ENCODE measurements around the gene MSI2.
"Not testable (repeated sequence)": the region's sequence is repeated elsewhere in the genome, so short reads cannot be mapped to it uniquely, and the experiment has no call there.

The MSI2 gene

GRCh38 chr17:57607553-57608120 is 351.3 kb downstream of the MSI2 start:
- no peak for DNase-seq (ENCODE audit: low spot score in 2 of 2)

GRCh38 chr17:57608369-57609124 is 352.2 kb downstream of the MSI2 start:
- H3K4me1 ChIP-seq = peaks cover 5% of the 10 kb centered on the region; the same call in 1 of the 2 replicates
- H3K36me3 ChIP-seq (replicated peaks) = no peaks in the 10 kb centered on the region

More at GRCh38 chr17:57607553-57608120, 351.3 kb downstream of the MSI2 start:
- H3K4me3 ChIP-seq = no peak overlapping the region
- H3K9me3 ChIP-seq = no peaks in the 10 kb centered on the region
- no peaks in the 10 kb centered on the region for H3K27me3 ChIP-seq (ENCODE audit: low read depth)
- H3K36me3 ChIP-seq (replicated peaks) = no peaks in the 10 kb centered on the region
- in situ Hi-C loops (cut with MboI; ENCODE audit: low sequenced_read_pairs) = no loop called here
- peaks cover under 1% of the 10 kb centered on the region; the same call in 1 of the 2 replicates for H3K4me1 ChIP-seq

GRCh38 chr17:57609125-57609877 is 353.0 kb downstream of the MSI2 start:
- no peak for DNase-seq (ENCODE audit: low spot score in 2 of 2)
- H3K36me3 ChIP-seq (replicated peaks) = no peaks in the 10 kb centered on the region
- peaks cover 6% of the 10 kb centered on the region for H3K4me1 ChIP-seq
- in situ Hi-C loops (cut with MboI; ENCODE audit: low sequenced_read_pairs) = no loop called here
- no peak overlapping the region for H3K4me3 ChIP-seq
- H3K27me3 ChIP-seq (ENCODE audit: low read depth) = no peaks in the 10 kb centered on the region
- no peaks in the 10 kb centered on the region for H3K9me3 ChIP-seq

More at GRCh38 chr17:57608369-57609124, 352.2 kb downstream of the MSI2 start:
- no peaks in the 10 kb centered on the region for H3K27me3 ChIP-seq (ENCODE audit: low read depth)
- no peaks in the 10 kb centered on the region for H3K9me3 ChIP-seq
- in situ Hi-C loops (cut with MboI; ENCODE audit: low sequenced_read_pairs) = no loop called here
- no peak overlapping the region for H3K4me3 ChIP-seq
- DNase-seq (ENCODE audit: low spot score in 2 of 2) = no peak

- no peaks in the 10 kb centered on the region for H3K36me3 ChIP-seq (replicated peaks)
- no peak overlapping the region for H3K4me3 ChIP-seq
- DNase-seq (ENCODE audit: low spot score in 2 of 2) = no peak
- peaks cover 11% of the 10 kb centered on the region for H3K4me1 ChIP-seq
- H3K27me3 ChIP-seq (ENCODE audit: low read depth) = no peaks in the 10 kb centered on the region
- H3K9me3 ChIP-seq = no peaks in the 10 kb centered on the region
- in situ Hi-C loops (cut with MboI; ENCODE audit: low sequenced_read_pairs) = no loop called here
These were observed 353.6 kb downstream of the MSI2 start for GRCh38 chr17:57609878-57610270.

- Histone ChIP-seq H3K36me3 (replicated peaks) (no peaks in the 10 kb centered on the region), H3K9me3 (no peaks in the 10 kb centered on the region), H3K4me1 (peaks cover 32% of the 10 kb centered on the region), H3K4me3 (no peak overlapping the region), H3K27me3 (ENCODE audit: low read depth) (no peaks in the 10 kb centered on the region)
- peak in 1 of 2 experiments; percentile 52 for DNase-seq (ENCODE audit: low spot score in 2 of 2)
- in situ Hi-C loops (cut with MboI; ENCODE audit: low sequenced_read_pairs) = no loop called here
These were observed 356.1 kb downstream of the MSI2 start for GRCh38 chr17:57612202-57613071.

- DNase-seq (ENCODE audit: low spot score in 2 of 2) = peak in 1 of 2 experiments; percentile 60
- Histone ChIP-seq H3K9me3 (no peaks in the 10 kb centered on the region; the same call in 1 of the 2 replicates), H3K27me3 (ENCODE audit: low read depth) (no peaks in the 10 kb centered on the region), H3K4me1 (peaks cover 32% of the 10 kb centered on the region), H3K4me3 (no peak overlapping the region), H3K36me3 (replicated peaks) (no peaks in the 10 kb centered on the region)
- in situ Hi-C loops (cut with MboI; ENCODE audit: low sequenced_read_pairs) = no loop called here
These were observed 358.4 kb downstream of the MSI2 start for GRCh38 chr17:57614742-57615141.

GRCh38 chr17:57615836-57616757 is 359.8 kb downstream of the MSI2 start:
- no peaks in the 10 kb centered on the region for H3K27me3 ChIP-seq (ENCODE audit: low read depth)
- H3K4me1 ChIP-seq = peaks cover 32% of the 10 kb centered on the region
- in situ Hi-C loops (cut with MboI; ENCODE audit: low sequenced_read_pairs) = no loop called here
- H3K4me3 ChIP-seq = no peak overlapping the region
- peak; percentile 33 to 83 for DNase-seq (ENCODE audit: low spot score in 2 of 2)
- H3K9me3 ChIP-seq = no peaks in the 10 kb centered on the region; the same call in 1 of the 2 replicates
- H3K36me3 ChIP-seq (replicated peaks) = no peaks in the 10 kb centered on the region

- Histone ChIP-seq H3K9me3 (no peaks in the 10 kb centered on the region; the same call in 1 of the 2 replicates), H3K27me3 (ENCODE audit: low read depth) (no peaks in the 10 kb centered on the region), H3K4me3 (no peak overlapping the region), H3K36me3 (replicated peaks) (no peaks in the 10 kb centered on the region), H3K4me1 (peaks cover 32% of the 10 kb centered on the region)
- DNase-seq (ENCODE audit: low spot score in 2 of 2) = no peak
- in situ Hi-C loops (cut with MboI; ENCODE audit: low sequenced_read_pairs) = no loop called here
These were observed 360.9 kb downstream of the MSI2 start for GRCh38 chr17:57617218-57617617.

- Histone ChIP-seq H3K27me3 (ENCODE audit: low read depth) (no peaks in the 10 kb centered on the region), H3K36me3 (replicated peaks) (no peaks in the 10 kb centered on the region), H3K4me1 (peaks cover 26% of the 10 kb centered on the region), H3K4me3 (no peak overlapping the region), H3K9me3 (no peaks in the 10 kb centered on the region; the same call in 1 of the 2 replicates)
- DNase-seq (ENCODE audit: low spot score in 2 of 2) = no peak
- in situ Hi-C loops (cut with MboI; ENCODE audit: low sequenced_read_pairs) = no loop called here
These were observed 363.0 kb downstream of the MSI2 start for GRCh38 chr17:57619061-57619937.

- Histone ChIP-seq H3K27me3 (ENCODE audit: low read depth) (no peaks in the 10 kb centered on the region), H3K4me3 (no peak overlapping the region), H3K4me1 (peaks cover 13% of the 10 kb centered on the region), H3K36me3 (replicated peaks) (no peaks in the 10 kb centered on the region), H3K9me3 (no peaks in the 10 kb centered on the region; the same call in 1 of the 2 replicates)
- DNase-seq (ENCODE audit: low spot score in 2 of 2) = no peak
- in situ Hi-C loops (cut with MboI; ENCODE audit: low sequenced_read_pairs) = no loop called here
These were observed 364.3 kb downstream of the MSI2 start for GRCh38 chr17:57620576-57620975.

- H3K9me3 ChIP-seq; H3K4me3 ChIP-seq; DNase-seq (ENCODE audit: low spot score in 2 of 2); H3K27me3 ChIP-seq (ENCODE audit: low read depth); in situ Hi-C loops (cut with MboI; ENCODE audit: low sequenced_read_pairs); H3K36me3 ChIP-seq (replicated peaks); H3K4me1 ChIP-seq: not testable (repeated sequence)
These were observed 365.5 kb downstream of the MSI2 start for GRCh38 chr17:57621791-57622190.

GRCh38 chr17:57622306-57622682 is 366.0 kb downstream of the MSI2 start:
- Histone ChIP-seq H3K27me3 (ENCODE audit: low read depth) (no peaks in the 10 kb centered on the region), H3K4me3 (no peak overlapping the region), H3K4me1 (no peaks in the 10 kb centered on the region), H3K9me3 (no peaks in the 10 kb centered on the region; the same call in 1 of the 2 replicates), H3K36me3 (replicated peaks) (no peaks in the 10 kb centered on the region)
- in situ Hi-C loops (cut with MboI; ENCODE audit: low sequenced_read_pairs) = no loop called here
- DNase-seq (ENCODE audit: low spot score in 2 of 2) = no peak
